GM13977 (cell line): Measurements from ENCODE around the gene SFXN2.
"Not testable (repeated sequence)": the region's sequence is repeated elsewhere in the genome, so short reads cannot be mapped to it uniquely, and the experiment has no call there.

ENCODE experiments used
- DNase-seq: peaks from one replicate; pipeline ENCODE4 v3.0.0; 2012; ENCODE audit warnings: low spot score
- in situ Hi-C: fragments of 300-500 bp; cut with MboI; formaldehyde crosslinking; loops from one replicate; pipeline ENCODE4 v1.12.0; 2022; ENCODE audit warnings: low sequenced_read_pairs, low pct_unique_long_range_greater_than_20kb, mixed read lengths, inconsistent platforms; ENCODE audit not compliant: unreplicated experiment
- TF ChIP-seq, protein P1 (sequence below): IDR thresholded peaks from 2 replicates; pipeline ENCODE4 v1.5.1; 2012; ENCODE audit warnings: mild to moderate bottlenecking, control low read depth; ENCODE audit not compliant: insufficient read depth; ENCODE audit errors: extremely low read depth, missing control alignments

The SFXN2 gene

DNA sequence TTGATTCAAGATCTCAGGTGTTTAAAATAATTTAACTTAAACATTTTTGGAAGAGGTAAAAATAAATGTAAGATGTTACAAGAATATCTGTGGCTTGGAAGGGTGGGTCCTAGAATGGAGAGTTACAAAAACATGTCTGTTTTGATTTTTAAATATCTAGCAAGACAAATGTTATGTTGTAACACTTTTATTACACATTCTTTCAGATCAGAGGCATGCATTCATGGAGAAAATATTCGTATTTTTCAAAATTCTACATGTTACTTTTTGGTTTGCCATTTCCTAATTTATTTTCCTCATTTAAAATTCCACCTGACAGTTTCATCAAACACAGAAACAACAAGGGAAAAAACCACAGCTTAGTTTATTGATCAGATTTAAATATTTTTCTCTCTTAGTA, 39.3 kb downstream of the SFXN2 start:
- no peak for DNase-seq
- in situ Hi-C loops = no loop called here
- TF ChIP-seq, protein P1, sequence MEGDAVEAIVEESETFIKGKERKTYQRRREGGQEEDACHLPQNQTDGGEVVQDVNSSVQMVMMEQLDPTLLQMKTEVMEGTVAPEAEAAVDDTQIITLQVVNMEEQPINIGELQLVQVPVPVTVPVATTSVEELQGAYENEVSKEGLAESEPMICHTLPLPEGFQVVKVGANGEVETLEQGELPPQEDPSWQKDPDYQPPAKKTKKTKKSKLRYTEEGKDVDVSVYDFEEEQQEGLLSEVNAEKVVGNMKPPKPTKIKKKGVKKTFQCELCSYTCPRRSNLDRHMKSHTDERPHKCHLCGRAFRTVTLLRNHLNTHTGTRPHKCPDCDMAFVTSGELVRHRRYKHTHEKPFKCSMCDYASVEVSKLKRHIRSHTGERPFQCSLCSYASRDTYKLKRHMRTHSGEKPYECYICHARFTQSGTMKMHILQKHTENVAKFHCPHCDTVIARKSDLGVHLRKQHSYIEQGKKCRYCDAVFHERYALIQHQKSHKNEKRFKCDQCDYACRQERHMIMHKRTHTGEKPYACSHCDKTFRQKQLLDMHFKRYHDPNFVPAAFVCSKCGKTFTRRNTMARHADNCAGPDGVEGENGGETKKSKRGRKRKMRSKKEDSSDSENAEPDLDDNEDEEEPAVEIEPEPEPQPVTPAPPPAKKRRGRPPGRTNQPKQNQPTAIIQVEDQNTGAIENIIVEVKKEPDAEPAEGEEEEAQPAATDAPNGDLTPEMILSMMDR = no peak

DNA sequence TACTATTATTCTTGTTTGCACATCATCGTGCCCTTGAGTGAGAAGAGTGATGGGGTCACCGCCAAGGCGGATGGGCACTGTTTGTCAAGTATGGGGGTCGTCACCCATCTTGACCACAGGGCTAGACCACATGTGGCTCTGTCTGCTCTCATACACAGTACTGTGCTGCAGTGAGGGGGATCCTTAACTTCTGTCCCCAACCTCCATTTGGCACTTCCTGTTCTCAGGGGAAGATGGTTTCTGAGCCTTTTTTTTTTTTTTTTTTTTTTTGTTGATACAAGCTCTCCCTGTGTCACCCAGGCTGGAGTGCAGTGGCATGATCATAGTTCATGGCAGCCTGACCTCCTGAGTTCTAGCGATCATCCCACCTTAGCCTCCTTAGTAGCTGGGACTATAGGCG, 42.9 kb downstream of the SFXN2 start:
- DNase-seq = no peak
- TF ChIP-seq, protein P1 = no peak
- in situ Hi-C loops = no loop called here

DNA sequence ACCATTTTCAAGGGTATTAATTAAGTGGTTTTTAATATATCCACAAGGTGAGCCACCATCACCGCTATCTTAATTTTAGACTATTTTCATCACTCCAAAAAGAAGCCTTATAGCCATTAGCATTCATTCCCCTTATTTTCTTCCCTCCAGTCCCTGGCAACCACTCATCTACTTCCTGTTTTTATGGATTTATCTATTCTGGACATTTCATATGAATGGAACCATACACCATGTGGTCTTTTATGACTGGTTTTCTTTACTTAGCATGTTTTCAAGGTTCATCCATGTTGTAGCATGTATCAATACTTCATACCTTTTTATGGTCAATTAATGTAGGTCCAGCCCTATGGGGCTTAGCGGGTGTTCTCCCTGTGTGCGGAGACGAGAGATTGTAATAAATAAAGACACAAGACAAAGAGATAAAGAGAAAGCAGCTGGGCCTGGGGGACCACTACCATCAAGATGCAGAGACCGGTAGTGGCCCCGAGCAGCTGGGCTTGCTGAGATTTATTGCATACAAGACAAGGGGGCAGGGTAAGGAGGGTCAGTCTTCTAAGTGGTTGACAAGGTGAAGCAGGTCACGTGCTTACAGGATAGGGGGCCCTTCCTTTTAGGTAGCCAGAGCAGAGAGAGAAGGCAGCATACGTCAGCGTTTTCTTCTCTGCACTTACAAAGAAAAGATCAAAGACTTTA, 44.0 kb downstream of the SFXN2 start:
- TF ChIP-seq, protein P1 = no peak
- in situ Hi-C loops = no loop called here
- DNase-seq = no peak

DNA sequence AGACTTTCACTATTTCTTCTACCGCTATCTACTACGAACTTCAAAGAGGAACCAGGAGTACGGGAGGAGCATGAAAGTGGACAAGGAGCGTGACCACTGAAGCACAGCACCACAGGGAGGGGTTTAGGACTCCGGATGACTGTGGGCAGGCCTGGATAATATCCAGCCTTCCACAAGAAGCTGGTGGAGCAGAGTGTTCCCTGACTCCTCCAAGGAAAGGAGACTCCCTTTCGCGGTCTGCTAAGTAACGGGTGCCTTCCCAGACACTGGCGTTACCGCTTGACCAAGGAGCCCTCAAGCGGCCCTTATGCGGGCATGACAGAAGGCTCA, 44.5 kb downstream of the SFXN2 start:
- in situ Hi-C loops, DNase-seq: not testable (repeated sequence)

DNA sequence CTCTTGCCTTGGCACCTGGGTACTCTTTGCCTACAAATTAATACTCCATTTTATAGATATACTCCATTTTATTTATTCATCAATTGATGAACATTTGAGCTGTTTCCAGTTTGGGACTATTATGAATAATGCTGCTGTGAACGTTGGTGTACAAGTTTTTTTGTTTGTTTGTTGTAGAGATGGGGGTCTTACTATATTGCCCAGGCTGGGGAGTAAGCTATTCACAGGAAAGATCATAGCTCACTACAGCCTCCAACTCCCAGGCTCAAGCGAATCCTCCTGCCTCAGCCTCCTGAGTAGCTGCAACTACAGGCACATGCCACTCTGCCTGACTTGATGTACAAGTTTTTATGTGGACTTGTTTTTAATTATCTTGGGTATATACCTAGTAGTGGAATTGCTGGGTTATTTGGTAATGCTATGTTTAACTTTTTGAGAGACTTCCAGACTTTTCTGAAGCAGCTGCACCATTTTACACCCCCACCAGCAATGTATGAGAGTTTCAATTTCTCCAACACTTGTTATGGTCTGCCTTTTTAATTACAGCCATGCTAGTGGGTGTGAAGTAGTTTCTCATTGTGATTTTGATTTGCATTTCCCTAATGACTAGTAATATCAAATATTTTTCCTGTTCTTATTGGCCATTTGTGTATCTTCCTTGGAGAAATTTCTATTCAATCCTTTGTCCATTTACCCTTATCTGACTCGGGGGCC, 45.2 kb downstream of the SFXN2 start:
- no peak for DNase-seq
- TF ChIP-seq, protein P1 = no peak
- in situ Hi-C loops = no loop called here

DNA sequence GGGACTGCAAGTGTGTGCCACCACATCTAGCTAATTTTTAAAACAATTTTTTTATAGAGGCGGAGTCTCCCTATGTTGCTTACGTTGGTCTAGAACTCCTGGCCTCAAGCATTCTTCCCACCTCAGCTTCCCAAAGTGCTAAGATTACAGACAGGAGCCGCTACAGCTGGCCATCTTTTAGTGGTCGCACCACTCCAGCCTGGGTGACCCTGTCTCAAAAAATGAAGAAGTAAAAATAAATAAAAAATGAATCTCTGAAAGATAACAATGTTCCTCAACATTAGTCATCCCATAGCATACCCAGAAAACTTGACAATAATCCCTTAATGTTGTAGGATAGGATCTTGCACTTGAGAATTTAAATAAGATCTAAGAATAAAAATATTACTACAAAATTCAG, 47.5 kb downstream of the SFXN2 start:
- no peak for DNase-seq
- TF ChIP-seq, protein P1 = no peak
- in situ Hi-C loops = no loop called here

DNA sequence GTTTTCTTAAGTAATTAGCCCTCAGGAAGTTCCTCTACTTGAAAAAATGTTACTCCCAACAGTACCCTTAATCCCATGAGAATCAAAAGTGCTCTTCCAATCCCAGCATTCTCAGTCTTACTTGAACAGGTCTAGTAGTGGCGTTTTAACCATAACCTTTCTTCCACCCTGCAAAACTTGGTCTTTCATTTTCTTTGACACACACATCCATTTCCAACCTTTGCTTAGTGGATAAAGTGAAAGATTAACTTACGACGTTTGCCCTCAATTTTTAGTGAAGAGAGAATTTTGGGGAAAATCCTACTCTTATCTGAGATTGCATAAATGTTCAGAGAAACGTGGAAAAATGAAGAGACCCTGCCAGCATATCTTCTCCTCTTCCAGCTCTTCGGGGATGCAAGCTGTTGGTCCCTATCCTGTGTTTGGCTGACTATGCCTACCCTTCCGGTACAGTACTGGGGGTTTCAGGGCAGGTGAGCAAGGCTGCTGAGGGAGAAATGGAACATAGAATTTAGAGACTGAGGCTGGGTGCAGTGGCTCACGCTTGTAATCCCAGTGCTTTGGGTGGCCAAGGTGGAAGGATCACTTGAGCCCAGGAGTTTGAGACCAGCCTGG, 48.1 kb downstream of the SFXN2 start:
- in situ Hi-C loops = no loop called here
- TF ChIP-seq, protein P1 = no peak
- DNase-seq = no peak
